HG02588 (cell line): ENCODE measurements around the gene TRPC4.

ENCODE experiments used
- ATAC-seq: cut with Tn5 transposase; IDR thresholded peaks from one replicate; pipeline ENCODE4 v1.9.1; 2021; ENCODE audit warnings: mild to moderate bottlenecking, moderate library complexity; ENCODE audit not compliant: unreplicated experiment

Gene TRPC4

DNA sequence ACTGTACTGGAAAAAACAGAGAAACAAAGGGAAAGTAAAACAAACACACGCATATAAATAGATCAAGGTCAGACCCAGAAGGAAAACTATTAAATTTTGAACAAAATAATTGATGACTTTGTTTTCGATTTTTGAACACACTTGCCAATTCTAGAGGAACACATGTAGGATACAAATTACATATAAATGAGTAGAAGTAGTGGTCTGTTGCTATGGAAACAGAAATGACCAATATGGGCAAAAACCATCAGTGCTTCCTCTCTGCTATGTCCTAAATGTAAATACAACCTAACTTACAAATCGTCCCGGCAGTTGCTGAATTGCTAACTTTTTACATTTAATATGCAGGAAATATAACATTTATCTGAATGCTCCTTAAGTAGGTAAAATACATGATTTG, 205.8 kb downstream of the TRPC4 start:
- ATAC-seq, result no peak

DNA sequence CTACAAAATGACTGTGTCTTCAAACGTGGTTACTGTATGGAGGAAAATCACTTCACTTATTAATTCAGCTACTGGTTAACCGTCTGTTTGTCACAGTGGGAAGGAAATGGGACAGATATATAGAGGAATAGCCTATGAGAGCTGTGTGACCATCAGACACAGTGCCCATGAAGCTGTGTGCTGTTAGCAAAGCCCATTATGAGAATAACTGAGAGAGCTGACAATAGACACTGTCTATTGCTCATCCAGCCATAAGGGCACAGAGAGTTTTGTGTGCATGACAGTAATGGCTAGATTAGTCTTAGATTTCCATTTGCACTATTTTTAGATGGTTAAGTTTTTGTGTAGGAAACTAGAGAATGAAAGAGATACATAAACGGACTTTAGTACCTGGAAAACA, 206.9 kb downstream of the TRPC4 start:
- no peak for ATAC-seq

GRCh38 chr13:37657956-37658355, 211.6 kb downstream of the TRPC4 start:
- ATAC-seq, result no peak

- no peak for ATAC-seq
Observed at GRCh38 chr13:37657134-37657533, 212.4 kb downstream of the TRPC4 start.

GRCh38 chr13:37656247-37656940, 213.2 kb downstream of the TRPC4 start:
- ATAC-seq, result no peak

- ATAC-seq, result no peak
Observed at GRCh38 chr13:37652596-37652995, 217.0 kb downstream of the TRPC4 start.

DNA sequence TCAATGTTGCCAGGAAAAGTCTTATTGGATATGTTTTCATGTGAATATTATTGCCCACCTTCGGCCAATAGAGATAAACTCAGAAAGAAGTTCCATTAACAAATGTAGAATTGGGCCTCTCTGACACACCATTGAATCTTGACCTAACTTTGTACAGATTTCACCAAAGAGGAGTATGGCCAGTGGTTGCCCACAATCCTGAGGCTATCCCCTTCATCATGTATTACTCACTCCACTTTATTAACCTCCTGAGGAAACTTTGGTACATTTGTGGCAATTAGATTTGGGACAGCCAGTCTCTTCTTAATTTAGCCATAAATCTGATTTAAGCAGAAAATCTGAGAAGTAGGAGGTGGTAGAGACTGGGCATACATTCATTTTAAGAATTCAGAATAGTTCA, 217.7 kb downstream of the TRPC4 start:
- ATAC-seq, result no peak

DNA sequence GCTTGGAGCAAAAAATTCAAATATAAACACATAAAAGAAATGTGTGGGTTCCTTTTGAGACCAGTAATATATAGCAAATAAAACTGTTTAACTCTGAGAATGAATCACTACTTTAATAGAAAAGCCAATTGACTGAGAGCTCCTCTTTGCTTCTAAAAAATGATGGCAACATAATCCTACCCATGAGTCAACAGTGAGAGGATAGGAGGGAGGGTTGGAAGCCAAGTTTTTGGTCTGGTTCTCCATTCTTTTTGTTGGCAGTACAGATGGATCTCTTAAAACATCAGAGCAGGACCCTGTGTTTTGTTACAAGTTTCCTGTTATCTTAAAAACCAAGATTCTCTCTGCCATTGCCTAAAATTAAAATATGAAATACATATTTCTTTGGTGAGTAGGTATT, 221.0 kb downstream of the TRPC4 start:
- ATAC-seq, result no peak

- no peak for ATAC-seq
Observed at GRCh38 chr13:37647031-37647650, 222.4 kb downstream of the TRPC4 start.

- ATAC-seq, result no peak
Observed at GRCh38 chr13:37646531-37646930, 223.0 kb downstream of the TRPC4 start.

DNA sequence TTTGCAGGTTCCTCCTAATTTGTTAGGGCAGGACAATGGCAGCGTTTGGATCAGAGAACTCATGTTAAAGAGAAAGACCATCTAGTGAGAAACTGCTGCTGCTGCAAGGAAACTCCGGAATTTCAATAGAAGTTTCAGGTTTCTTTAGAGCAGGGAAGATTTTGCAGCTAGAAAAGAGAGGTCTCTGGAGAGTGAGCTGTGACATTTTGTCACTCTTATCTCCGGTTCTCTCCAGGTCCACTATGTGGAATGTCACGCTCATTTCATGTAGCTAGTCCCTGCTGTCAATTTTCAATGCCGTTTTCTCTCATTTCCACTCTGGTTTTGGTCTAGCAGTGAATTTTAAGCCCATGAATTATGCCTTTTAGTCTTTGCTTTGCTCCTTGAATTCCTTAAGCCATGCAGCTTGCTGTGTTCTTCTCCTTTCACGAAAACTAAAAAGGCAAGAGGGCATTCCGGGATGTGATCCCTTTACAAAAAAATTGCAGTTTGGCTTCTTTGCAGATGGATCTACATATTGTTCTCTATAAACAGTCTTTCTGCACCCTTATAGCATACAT, 224.3 kb downstream of the TRPC4 start:
- ATAC-seq, result no peak

- no peak for ATAC-seq
Observed at GRCh38 chr13:37641391-37641790, 228.2 kb downstream of the TRPC4 start.

DNA sequence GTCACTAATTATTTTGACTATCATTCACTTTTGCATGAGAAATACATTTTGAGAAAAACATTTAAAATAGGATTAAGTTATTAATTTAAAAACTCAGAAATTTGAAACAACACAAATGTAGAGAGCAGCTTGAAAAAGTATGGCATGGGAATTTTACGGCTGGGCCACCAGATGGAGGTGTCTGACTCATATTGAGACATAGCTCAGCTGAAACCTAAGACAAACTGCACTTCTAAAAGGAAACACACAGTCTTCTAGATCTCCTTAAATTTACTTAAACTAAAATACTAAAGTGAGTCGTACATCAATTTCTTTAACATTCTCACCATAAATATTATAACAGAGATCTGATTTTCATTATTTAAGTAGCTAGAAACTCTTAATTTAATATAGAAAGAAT, 229.1 kb downstream of the TRPC4 start:
- no peak for ATAC-seq

- ATAC-seq, result no peak
Observed at GRCh38 chr13:37636701-37637100, 232.9 kb downstream of the TRPC4 start.

DNA sequence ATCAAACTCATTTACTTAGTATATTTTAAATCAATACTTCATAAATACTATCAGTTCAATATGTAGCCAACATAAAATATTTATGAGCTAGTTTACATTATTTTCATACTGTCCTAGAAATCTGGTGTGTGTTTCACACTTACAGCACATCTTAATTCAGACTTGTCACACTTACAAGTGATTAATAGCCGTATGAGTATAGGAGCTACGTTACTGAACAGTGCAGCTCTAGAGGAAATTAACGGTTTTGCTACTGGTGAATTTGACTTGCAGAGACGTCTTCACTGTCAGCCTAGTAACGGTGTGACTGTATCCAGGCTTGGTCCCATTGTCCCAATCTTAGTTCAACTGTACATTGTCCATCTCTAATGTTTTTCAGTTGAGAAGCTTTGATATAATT, 237.3 kb downstream of the TRPC4 start:
- no peak for ATAC-seq

DNA sequence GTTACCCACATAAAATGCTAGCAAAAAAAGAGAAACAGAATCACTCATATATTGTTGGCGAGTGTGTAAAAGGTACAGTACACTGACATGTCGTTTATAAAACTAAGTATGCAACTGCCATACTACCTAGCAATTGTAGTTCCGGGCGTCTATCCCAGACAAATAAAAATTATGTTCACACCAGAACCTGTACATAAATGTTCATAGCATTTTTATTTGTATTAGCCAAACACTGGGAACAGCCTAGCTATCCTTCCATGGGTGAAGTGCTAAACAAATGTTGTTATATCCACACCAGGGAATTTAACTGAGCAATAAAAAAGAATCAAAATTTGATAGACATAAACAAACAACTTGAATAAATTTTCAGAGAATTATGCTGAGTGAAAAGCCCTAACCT, 242.1 kb downstream of the TRPC4 start:
- ATAC-seq, result no peak

- ATAC-seq, result no peak
Observed at GRCh38 chr13:37621811-37622361, 247.7 kb downstream of the TRPC4 start.

- ATAC-seq, result no peak
Observed at GRCh38 chr13:37618554-37618953, 251.0 kb downstream of the TRPC4 start.

GRCh38 chr13:37617173-37617572, 252.4 kb downstream of the TRPC4 start:
- no peak for ATAC-seq

- ATAC-seq, result no peak
Observed at GRCh38 chr13:37616131-37616530, 253.4 kb downstream of the TRPC4 start.

DNA sequence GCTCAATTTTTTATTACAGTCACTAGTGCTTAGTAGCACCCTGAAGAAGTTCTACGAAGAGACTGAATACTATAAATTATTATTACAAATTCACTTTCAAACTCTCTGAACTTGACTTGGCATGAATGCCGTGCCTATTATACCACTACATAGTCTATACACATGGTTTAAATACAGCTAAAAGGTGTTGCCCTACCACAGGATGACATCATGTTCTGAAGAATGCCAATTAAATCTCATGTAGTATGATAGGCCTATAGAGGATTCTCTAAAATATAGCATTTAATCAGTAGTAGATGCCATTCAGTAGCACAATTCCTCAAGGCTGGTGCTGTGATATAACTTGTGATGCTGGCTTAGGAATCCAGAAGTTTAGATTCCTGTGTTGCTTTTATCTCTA, 254.3 kb downstream of the TRPC4 start:
- no peak for ATAC-seq

DNA sequence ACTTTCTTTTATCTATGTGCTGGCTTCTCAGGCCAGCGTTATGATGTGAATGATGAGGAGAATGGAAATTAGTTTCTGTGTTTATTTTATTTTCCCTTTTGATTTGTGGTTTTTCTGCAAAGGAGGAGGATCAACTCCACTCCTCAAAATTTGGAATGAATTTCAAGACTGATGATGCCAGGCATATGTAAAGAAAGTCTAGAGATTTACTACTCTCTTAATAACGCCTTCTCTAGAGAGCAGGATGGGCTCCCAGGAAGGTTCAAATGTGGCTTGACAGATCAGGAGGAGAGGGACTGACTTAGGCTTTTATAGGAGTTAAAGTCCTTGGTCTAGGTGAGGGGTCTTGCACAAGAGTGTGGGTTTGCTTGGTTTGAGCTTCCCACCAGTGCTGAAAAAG, 255.9 kb downstream of the TRPC4 start:
- no peak for ATAC-seq
